GM23248 (cell line): ENCODE results near the gene LRRN2.

Source experiments
- EZH2 ChIP-seq: fragments of 200-600 bp; sonication (generic); IDR thresholded peaks from 2 replicates; pipeline ENCODE4 v1.6.1; 2018; ENCODE audit warnings: antibody characterized with exemption, mild to moderate bottlenecking; ENCODE audit not compliant: insufficient read depth, poor library complexity, severe bottlenecking
- EZH2phosphoT487 ChIP-seq: fragments of 200-600 bp; sonication (generic); IDR thresholded peaks from 2 replicates; pipeline ENCODE4 v1.6.1; 2018; ENCODE audit warnings: antibody characterized with exemption, moderate library complexity, mild to moderate bottlenecking, low read depth; ENCODE audit not compliant: insufficient read depth

DNA sequence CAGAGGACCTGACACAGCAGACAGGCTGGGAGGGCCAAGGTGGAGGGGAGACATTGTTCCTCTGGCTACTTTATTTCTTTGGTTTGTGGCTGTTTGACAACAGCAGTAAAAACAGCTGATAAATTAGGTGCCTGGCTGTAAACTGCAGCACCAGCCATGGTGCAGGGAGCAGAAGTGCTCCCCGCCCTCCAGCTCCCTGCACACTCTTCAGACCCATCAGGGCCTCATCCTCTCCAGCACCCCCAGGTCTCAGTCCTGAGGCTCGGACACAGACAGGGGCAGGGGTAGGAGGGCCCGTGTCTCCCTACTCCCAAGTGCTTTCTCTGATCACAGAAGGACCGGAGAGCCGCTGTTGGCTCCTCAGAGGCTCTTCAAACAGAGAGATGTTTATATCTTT, 17.7 kb upstream of the LRRN2 start:
- TF ChIP-seq EZH2 (no peak), EZH2phosphoT487 (no peak)
